IPS-18c (cell line): ENCODE measurements around the gene MTIF2.
"Not testable (repeated sequence)": the region's sequence is repeated elsewhere in the genome, so short reads cannot be mapped to it uniquely, and the experiment has no call there.

Experiments used
- H3K4me3 ChIP-seq: 2 replicates; pipeline ENCODE4 v1.7.0; 2013; ENCODE audit warnings: low read depth, mild to moderate bottlenecking, low read length, moderate library complexity; ENCODE audit not compliant: insufficient read depth
- H3K9me3 ChIP-seq: one replicate; pipeline ENCODE4 v1.6.1; 2013; ENCODE audit warnings: mild to moderate bottlenecking, low read length, moderate library complexity; ENCODE audit not compliant: control insufficient read depth, insufficient read depth

The MTIF2 gene

DNA sequence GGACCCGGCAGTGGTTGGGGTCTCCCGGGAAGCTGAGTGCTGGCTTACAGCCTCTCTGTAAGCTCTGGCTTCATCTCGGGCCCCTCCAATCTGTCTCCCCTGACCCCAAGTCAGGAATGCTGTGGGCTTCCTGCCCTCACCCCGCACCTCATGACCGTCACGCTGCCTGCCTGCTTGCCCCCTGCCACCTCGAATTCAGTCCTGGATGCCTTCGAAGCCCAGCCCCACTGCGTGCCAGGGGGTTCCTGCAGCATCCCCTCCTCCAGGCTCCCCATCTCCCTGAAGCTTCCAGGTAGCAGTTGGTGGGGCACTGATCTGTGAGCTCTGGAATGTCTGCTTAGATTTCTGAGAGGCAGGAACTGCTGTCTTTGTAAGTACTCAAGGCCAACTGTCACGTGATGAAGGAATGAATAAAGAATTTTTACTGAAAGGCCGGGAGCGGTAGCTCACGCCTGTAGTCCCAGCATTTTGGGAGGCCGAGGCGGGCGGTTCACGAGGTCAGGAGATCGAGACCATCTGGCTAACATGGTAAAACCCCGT, 43.5 kb downstream of the MTIF2 start:
- Histone ChIP-seq H3K4me3 (no peak overlapping the region), H3K9me3 (no peaks in the 10 kb centered on the region)

DNA sequence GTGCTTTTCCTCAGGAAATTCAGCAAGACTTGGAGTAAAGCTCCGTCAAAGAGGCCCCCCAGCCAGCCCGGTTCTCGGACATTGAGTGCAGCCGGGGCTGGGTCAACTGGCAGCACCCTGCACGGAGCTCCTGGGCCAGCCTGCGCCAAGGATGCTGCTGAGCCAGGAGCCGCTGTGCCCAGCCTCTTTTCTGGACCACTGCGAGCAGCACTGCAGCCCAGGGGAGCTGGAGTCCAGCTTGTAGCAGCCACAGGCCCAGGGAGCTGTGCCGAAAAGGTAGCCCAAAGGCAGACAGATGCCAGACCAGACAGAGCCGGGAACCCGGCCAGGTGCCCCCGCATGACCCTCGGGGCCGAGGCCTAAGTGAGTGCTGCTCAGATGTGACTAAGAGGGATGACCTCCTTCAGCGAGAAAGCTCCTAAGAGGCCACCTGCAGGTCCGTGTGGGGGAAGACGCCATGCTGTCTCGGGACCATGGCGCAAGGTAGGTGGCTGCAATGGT, 44.2 kb downstream of the MTIF2 start:
- Histone ChIP-seq H3K4me3 (no peak overlapping the region), H3K9me3 (no peaks in the 10 kb centered on the region)

DNA sequence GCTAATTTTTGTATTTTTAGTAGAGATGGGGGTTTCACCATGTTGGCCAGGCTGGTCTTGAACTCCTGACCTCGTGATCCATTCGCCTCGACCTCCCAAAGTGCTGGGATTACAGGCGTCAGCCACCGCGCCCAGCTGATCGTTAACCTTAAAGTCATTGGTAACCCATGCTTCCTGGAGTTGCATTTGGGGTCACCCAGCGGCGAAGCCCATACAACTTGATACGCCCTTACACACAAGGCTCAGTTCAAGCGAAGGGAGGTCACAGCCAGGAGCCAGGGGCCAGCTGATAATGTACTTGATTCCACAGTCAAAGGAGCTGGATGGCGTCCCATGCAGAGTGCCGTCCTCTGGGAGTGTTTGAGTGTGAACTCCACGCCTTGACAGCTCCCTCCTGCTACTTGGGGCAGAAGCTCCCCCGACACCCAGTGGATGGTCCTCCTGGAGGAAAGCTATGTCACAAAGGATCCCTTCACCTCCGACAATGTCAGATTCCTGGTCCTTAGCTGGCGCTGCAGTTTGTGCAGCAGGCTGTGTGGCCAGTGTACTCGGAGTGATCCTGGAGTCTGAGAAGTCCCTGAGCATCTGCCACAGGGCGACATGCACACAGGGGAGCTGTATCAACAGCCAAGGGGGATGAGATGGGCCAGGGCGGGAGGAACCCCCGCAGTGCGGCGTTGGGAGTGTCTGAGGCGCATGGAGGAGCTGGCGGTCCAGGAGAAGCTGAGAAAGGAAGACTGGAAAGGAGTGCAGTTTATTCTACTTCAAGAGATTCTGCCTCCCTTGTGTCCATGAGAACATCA, 44.9 kb downstream of the MTIF2 start:
- no peaks in the 10 kb centered on the region for H3K9me3 ChIP-seq
- no peak overlapping the region; the same call in 1 of the 2 replicates for H3K4me3 ChIP-seq

DNA sequence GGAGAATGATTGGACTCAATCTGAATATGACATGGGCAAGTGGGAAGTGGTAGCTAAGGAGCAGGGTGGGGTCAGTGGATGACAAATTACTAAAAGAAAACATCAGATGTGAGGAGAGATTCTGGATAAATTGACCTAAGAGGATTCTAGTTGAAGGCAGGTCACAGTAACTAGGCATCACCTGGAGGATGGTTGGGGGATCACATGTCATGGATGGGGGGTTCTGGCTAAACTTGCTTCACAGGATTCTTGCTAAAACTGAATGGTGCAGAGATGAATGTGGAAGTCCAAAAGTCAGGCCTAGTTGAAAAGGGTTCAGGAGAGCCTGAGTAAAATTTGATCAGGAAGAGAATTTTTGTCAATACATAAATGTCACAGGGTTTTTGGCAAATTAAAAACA, 55.2 kb downstream of the MTIF2 start:
- no peak overlapping the region for H3K4me3 ChIP-seq
- H3K9me3 ChIP-seq, result no peaks in the 10 kb centered on the region

DNA sequence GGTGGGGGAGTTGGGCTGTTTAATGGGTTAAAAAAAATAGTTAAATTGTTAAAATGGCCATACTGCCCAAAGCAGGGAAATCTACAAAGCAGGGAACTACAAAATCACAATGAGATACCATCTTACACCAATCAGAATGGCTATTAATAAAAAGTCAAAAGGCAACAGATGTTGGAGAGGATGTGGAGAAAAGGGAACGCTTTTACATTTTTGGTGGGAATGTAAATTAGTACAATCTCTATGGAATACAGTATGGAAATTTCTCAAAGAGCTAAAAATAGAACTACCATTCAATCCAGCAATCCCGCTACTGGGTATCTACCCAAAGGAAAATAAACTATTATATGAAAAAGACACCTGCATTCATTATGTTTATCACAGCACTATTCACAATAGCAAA, 64.1 kb downstream of the MTIF2 start:
- H3K4me3 ChIP-seq, result no peak overlapping the region
- no peaks in the 10 kb centered on the region for H3K9me3 ChIP-seq

DNA sequence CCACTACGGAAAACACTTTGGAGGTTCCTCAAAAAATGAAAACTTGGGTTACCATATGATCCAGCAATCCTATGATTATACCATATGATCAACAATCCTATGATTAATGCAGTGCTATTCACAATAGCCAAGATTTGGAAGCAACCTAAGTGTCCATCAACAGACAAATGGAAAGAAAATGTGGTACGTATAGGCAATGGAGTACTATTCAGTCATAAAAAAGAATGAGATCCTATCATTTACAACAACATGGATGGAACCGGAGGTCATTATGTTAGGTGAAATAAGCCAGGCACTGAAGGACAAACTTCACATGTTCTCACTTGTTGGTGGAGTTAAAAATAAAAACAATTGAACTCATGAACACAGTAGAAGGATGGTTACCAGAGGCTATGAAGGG, 64.5 kb downstream of the MTIF2 start:
- H3K4me3 ChIP-seq, result no peak overlapping the region
- no peaks in the 10 kb centered on the region for H3K9me3 ChIP-seq

DNA sequence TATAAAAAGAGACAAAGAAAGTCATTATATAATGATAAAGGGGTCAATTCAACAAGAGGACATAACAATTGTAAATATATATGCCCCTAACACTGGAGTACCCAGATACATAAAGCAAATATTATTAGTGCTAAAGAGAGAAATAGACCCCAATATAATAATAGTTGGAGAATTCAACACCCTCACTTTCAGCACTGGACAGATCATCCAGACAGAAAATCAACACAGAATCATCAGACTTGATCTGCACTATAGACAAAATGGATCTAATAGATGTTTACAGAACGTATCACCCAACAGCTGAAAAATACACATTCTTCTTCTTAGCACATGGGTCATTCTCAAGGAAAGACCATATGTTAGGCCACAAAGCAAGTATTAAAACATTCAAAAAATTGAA, 68.6 kb downstream of the MTIF2 start:
- H3K4me3 ChIP-seq, result no peak overlapping the region
- no peaks in the 10 kb centered on the region for H3K9me3 ChIP-seq

- no peak overlapping the region for H3K4me3 ChIP-seq
- H3K9me3 ChIP-seq, result no peaks in the 10 kb centered on the region
These were observed 72.5 kb downstream of the MTIF2 start for GRCh38 chr2:55196526-55196925.

DNA sequence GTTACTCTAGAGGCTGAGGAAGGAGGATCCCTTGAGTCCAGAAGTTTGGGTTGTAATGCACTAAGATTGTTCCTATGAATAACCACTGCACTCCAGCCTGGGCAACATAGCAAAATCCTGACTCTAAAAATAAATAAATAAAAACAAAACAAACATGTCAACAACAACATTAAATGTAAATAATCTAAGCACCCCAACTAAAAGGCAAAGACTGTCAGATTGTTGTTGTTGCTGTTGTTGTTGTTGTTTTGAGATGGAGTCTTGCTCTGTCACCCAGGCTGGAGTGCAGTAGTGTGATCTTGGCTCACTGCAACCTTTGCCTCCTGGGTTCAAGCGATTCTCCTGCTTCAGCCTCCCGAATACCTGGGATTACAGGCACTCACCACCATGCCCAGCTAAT, 77.1 kb downstream of the MTIF2 start:
- H3K4me3 ChIP-seq, H3K9me3 ChIP-seq: not testable (repeated sequence)

DNA sequence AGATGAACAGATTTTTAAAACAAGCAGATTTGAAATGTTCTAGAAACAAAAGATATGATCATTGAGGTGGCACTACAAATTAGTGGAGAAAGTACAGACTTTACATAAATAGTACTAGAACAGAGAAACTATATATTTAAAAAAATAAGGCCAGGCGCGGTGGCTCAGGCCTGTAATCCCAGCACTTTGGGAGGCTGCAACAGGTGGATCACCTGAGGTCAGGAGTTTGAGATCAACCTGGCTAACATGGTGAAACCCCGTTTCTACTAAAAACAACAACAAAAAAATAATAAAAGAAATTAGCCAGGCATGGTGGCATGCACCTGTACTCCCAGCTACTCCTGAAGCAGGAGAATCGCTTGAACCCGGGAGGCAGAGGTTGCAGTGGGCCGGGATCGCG, 82.2 kb downstream of the MTIF2 start:
- H3K4me3 ChIP-seq, H3K9me3 ChIP-seq: not testable (repeated sequence)
